ENCODE results near the gene MCM3AP. TPM values are rescaled to one million over a fixed set of nuclear protein-coding genes. Genes with fewer than 3 reads are reported as not detected.

The MCM3AP gene
- total and polyA plus RNA-seq, 9 of the 15 experiments (the other 6 are each of a cell fraction or from before 2014, with no cell fraction given) = 6.5 to 179 (median 69.6) TPM

DNA sequence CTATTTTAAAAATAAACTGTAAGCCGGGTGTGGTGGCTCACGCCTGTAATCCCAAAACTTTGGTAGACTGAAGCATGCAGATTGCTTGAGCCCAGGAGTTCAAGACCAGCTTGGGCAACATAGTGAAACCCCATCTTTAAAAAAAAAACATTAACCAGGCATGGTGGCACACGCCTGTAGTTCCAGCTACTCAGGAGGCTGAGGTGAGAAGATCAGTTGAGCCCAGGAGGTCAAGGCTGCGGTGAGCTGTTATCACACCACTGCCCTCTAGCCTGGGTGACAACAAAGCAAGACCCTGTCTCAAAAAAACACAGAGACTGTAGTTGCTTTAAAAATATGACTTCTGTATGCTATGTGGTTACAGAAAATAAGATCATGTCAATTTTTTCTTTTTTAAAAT is 32.6 kb downstream of the MCM3AP start:
- POLR2A ChIA-PET = interaction anchor here (0.5 to 3.0 kb wide), 11 partner anchors 8 to 70 kb away, joined by 3 to 13 read pairs (median 5); no protein-coding TSS in a partner anchor
- BruUV-seq (replicated peaks) = no TSS peak

DNA sequence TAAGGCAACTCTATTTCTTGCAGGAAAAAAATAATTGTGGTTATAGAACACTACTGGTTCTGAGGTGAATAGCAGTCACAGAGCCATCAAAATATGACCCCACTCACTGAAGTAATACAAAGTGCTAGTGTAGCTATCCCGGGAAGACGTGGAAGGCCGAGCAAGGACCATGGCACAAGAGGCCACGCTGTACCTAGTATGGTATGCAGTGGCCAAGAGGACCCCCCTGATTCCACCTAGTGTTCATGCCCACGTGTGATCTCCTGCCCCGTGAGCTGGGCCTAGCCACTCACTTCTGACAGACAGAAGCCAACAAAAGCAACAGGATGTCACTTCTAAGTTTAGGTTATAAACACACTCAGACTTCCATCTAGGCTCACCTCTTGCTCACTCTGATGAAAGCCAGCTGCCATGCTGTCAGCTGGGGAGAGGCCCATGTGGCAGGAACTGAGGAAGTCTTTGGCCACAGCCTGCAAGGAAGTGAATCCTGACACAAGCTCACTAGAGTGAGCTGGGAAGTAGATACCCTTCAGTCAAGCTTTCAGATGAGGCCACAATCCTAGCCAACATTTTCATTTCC is 35.2 kb downstream of the MCM3AP start:
- no peak overlapping the region for H3K4me3 ChIP-seq
- ATAC-seq = no peak
- H3K9ac ChIP-seq (ENCODE audit: insufficient read depth in 1 of 2, low read depth in 2 of 2, low read length in 2 of 2) = no peak overlapping the region
- TF ChIP-seq SUPT5H (IDR thresholded peaks at IDR 0.05) (0 out of 2 replicates have a peak, but pooled peaks have one; percentile 13), CSDE1 (IDR thresholded peaks at IDR 0.05) (no peak), DPF2 (IDR thresholded peaks at IDR 0.05) (no peak), POLR2A (conservative IDR thresholded peaks at IDR 0.05) (0 out of 2 replicates have a peak, but pooled peaks have one; percentile 38), RNF2 (IDR thresholded peaks at IDR 0.05) (no peak)
- peaks cover 96% of the 10 kb centered on the region for H3K36me3 ChIP-seq (ENCODE audit: control insufficient read depth, insufficient read depth, low read length)
- WGBS (ENCODE audit: insufficient coverage, low coverage, missing lambda C conversion rate) = 90% methylated on average over 6 of the region's 6 CpGs
- no peak for DNase-seq (ENCODE audit: extremely low read depth in 1 of 4, low spot score in 3 of 4)
- no peak overlapping the region for H2AFZ ChIP-seq (ENCODE audit: low read depth, low read length)
- no peaks in the 10 kb centered on the region; the same call in 1 of the 3 replicates for H3K79me2 ChIP-seq (ENCODE audit: control insufficient read depth, insufficient read depth, low read length)
- no peaks in the 10 kb centered on the region for H3K9me3 ChIP-seq (replicated peaks; ENCODE audit: control insufficient read depth, insufficient read depth, low read depth, low read length)
- in situ Hi-C loops (cut with MboI) = no loop called here
- H3K27me3 ChIP-seq (ENCODE audit: control insufficient read depth in 2 of 2, insufficient read depth in 2 of 2, low read length in 2 of 2) = no peaks in the 10 kb centered on the region
- intact Hi-C loops (cut with micrococcal nuclease) = no loop called here
- H3K4me1 ChIP-seq (replicated peaks in 1 of 2; ENCODE audit: control insufficient read depth in 2 of 2, insufficient read depth in 2 of 2, low read length in 2 of 2) = peaks cover 8 to 18% of the 10 kb centered on the region in 2 experiments; a peak in 4 of 5 replicates
- H3K27ac ChIP-seq (ENCODE audit: extremely low read depth, low read depth, low read length) = no peak overlapping the region
- H4K20me1 ChIP-seq (replicated peaks; ENCODE audit: control insufficient read depth, insufficient read depth, low read length) = 0 out of 2 replicates have a peak, but pooled peaks cover 8% of the 10 kb centered on the region
- FAIRE-seq = no peak
- no peaks in the 10 kb centered on the region for H3K9me1 ChIP-seq (ENCODE audit: control insufficient read depth, insufficient read depth, low read length)
- CTCF ChIA-PET (ENCODE audit: low intra/inter-chr PET ratio) = no interaction called here
- BruUV-seq (replicated peaks) = no TSS peak
- H3K4me2 ChIP-seq (ENCODE audit: insufficient read depth, low read length) = no peak overlapping the region
- POLR2A ChIA-PET = interaction anchor here (0.6 to 1.7 kb wide), 4 partner anchors 9 to 17 kb away, joined by 3 to 11 read pairs (median 4); no protein-coding TSS in a partner anchor

More for the DNA sequence above, 32.6 kb downstream of the MCM3AP start:
- ATAC-seq = no peak
- Histone ChIP-seq H3K4me1 (replicated peaks in 1 of 2; ENCODE audit: control insufficient read depth in 2 of 2, insufficient read depth in 2 of 2, low read length in 2 of 2) (peaks cover 11 to 17% of the 10 kb centered on the region in 2 experiments; a peak in 4 of 5 replicates), H3K4me2 (ENCODE audit: insufficient read depth, low read length) (no peak overlapping the region), H4K20me1 (replicated peaks; ENCODE audit: control insufficient read depth, insufficient read depth, low read length) (0 out of 2 replicates have a peak, but pooled peaks cover 4% of the 10 kb centered on the region), H3K36me3 (ENCODE audit: control insufficient read depth, insufficient read depth, low read length) (peaks cover 96% of the 10 kb centered on the region), H3K4me3 (no peak overlapping the region), H3K27me3 (ENCODE audit: control insufficient read depth in 2 of 2, insufficient read depth in 2 of 2, low read length in 2 of 2) (no peaks in the 10 kb centered on the region), H3K79me2 (ENCODE audit: control insufficient read depth, insufficient read depth, low read length) (no peaks in the 10 kb centered on the region; the same call in 1 of the 3 replicates), H2AFZ (ENCODE audit: low read depth, low read length) (no peak overlapping the region), H3K9me3 (replicated peaks; ENCODE audit: control insufficient read depth, insufficient read depth, low read depth, low read length) (no peaks in the 10 kb centered on the region), H3K27ac (ENCODE audit: extremely low read depth, low read depth, low read length) (peak overlapping the region; percentile 64; the same call in 1 of the 3 replicates), H3K9ac (ENCODE audit: insufficient read depth in 1 of 2, low read depth in 2 of 2, low read length in 2 of 2) (no peak overlapping the region), H3K9me1 (ENCODE audit: control insufficient read depth, insufficient read depth, low read length) (no peaks in the 10 kb centered on the region)
- in situ Hi-C loops (cut with MboI) = no loop called here
- 84% methylated on average over 4 of the region's 4 CpGs for WGBS (ENCODE audit: insufficient coverage, low coverage, missing lambda C conversion rate)
- TF ChIP-seq FOSL1 (tag; conservative IDR thresholded peaks at IDR 0.05) = no peak
- 0 out of 2 replicates have a peak, but pooled peaks have one; percentile 25 for TF ChIP-seq ELF1 (tag; IDR thresholded peaks at IDR 0.05)
- no peak for DNase-seq (ENCODE audit: extremely low read depth in 1 of 4, low spot score in 3 of 4)
- FAIRE-seq = no peak
- intact Hi-C loops (cut with micrococcal nuclease) = no loop called here
- CTCF ChIA-PET (ENCODE audit: low intra/inter-chr PET ratio) = no interaction called here

Measured in K562 (cell line).